HepG2 (cell line): Measurements from ENCODE around the gene TEX22. TPM values are rescaled to one million over a fixed set of nuclear protein-coding genes. Genes with fewer than 3 reads are reported as not detected.

ENCODE experiments used
- BHLHE40 ChIP-seq: IDR thresholded peaks from 2 replicates; pipeline ENCODE4 v1.6.1; 2011; ENCODE audit warnings: low read length, improper control_type of control experiment
- CHCHD3 ChIP-seq: sonication (generic); formaldehyde crosslinking; IDR thresholded peaks from 2 replicates; pipeline ENCODE4 v1.8.0; 2022; ENCODE audit warnings: mild to moderate bottlenecking, missing genetic modification reagents, moderate library complexity
- IRX3 ChIP-seq: sonication (generic); formaldehyde crosslinking; IDR thresholded peaks from 2 replicates; pipeline ENCODE4 v1.8.1; 2023; ENCODE audit warnings: mild to moderate bottlenecking, low read depth, missing genetic modification reagents, borderline replicate concordance
- LCORL ChIP-seq, 2 experiments: fragments of 450-650 bp in 1 of 2; sonication (generic) in 1 of 2; formaldehyde crosslinking in 1 of 2; IDR thresholded peaks; 2 replicates each; pipeline versions ENCODE4 v1.5.0 to v1.6.1; 2017 to 2020; ENCODE audit warnings: antibody characterized with exemption in 1 of 2, missing genetic modification reagents in 1 of 2
- MED13 ChIP-seq: sonication (generic); formaldehyde crosslinking; IDR thresholded peaks from 2 replicates; pipeline ENCODE4 v1.5.0; 2020; ENCODE audit warnings: missing genetic modification reagents
- MED8 ChIP-seq: sonication (generic); formaldehyde crosslinking; IDR thresholded peaks from 2 replicates; pipeline ENCODE4 v1.8.1; 2023; ENCODE audit warnings: mild to moderate bottlenecking, missing genetic modification reagents; ENCODE audit not compliant: insufficient replicate concordance
- MIXL1 ChIP-seq: IDR thresholded peaks from 2 replicates; pipeline ENCODE4 v1.6.1; 2016
- ZNF24 ChIP-seq: fragments of 450-650 bp; IDR thresholded peaks from 2 replicates; pipeline ENCODE4 v1.6.1; 2017; ENCODE audit warnings: antibody characterized with exemption, mild to moderate bottlenecking
- ZNF652 ChIP-seq: IDR thresholded peaks from 2 replicates; pipeline ENCODE4 v1.6.1; 2016; ENCODE audit warnings: low read depth, borderline replicate concordance
- ZNF724P ChIP-seq: sonication (generic); formaldehyde crosslinking; IDR thresholded peaks from 2 replicates; pipeline ENCODE4 v1.8.0; 2022; ENCODE audit warnings: missing genetic modification reagents, borderline replicate concordance
- ZNF737 ChIP-seq: sonication (generic); formaldehyde crosslinking; IDR thresholded peaks from 2 replicates; pipeline ENCODE4 v1.5.0; 2020; ENCODE audit warnings: missing genetic modification reagents, mild to moderate bottlenecking, borderline replicate concordance
- polyA plus RNA-seq, 8 experiments: library from polyadenylated mRNA; depleted of rRNA in 3 of 8; stranded (reverse) in 7 of 8; unstranded in 1 of 8; fragments of >200 nt; fragmentation: Illumina TruSeq in 4 of 8; extraction: Trizol in 4 of 8; gene quantifications; 2 replicates each; pipeline versions ENCODE4 v1.2.1 to v1.2.3, GENCODE V29; 2011 to 2016; ENCODE audit warnings: low read depth in 4 of 8, missing spikeins in 1 of 8, mixed read lengths in 1 of 8; ENCODE audit not compliant: insufficient read depth in 1 of 8
- total RNA-seq, 5 experiments: library from RNA; depleted of rRNA; stranded (reverse); fragments of >200 nt; fragmentation: Illumina TruSeq; extraction: Trizol; gene quantifications; 2 replicates each; pipeline ENCODE4 v1.2.3, GENCODE V29; 2016; ENCODE audit warnings: low read depth in 1 of 5
- TF ChIP-seq, protein P1 (sequence below): sonication (generic); formaldehyde crosslinking; IDR thresholded peaks from 2 replicates; pipeline ENCODE4 v1.5.1; 2020; ENCODE audit warnings: mild to moderate bottlenecking, missing genetic modification reagents, borderline replicate concordance
- TF ChIP-seq, protein P2 (sequence below): sonication (generic); formaldehyde crosslinking; IDR thresholded peaks from 2 replicates; pipeline ENCODE4 v1.4.0; 2020; ENCODE audit warnings: missing genetic modification reagents, borderline replicate concordance
- TF ChIP-seq, protein P3 (sequence below): sonication (generic); formaldehyde crosslinking; IDR thresholded peaks from 2 replicates; pipeline ENCODE4 v1.8.1; 2023; ENCODE audit warnings: missing genetic modification reagents, inconsistent platforms, borderline replicate concordance
- TF ChIP-seq, protein P4 (sequence below): sonication (generic); formaldehyde crosslinking; IDR thresholded peaks from 2 replicates; pipeline ENCODE4 v1.4.0; 2020; ENCODE audit warnings: missing genetic modification reagents

TEX22 gene
- total and polyA plus RNA-seq, 2 of the 13 experiments (the other 11 are each of a cell fraction or from before 2014, with no cell fraction given) = 0.07 to 0.27 TPM

DNA sequence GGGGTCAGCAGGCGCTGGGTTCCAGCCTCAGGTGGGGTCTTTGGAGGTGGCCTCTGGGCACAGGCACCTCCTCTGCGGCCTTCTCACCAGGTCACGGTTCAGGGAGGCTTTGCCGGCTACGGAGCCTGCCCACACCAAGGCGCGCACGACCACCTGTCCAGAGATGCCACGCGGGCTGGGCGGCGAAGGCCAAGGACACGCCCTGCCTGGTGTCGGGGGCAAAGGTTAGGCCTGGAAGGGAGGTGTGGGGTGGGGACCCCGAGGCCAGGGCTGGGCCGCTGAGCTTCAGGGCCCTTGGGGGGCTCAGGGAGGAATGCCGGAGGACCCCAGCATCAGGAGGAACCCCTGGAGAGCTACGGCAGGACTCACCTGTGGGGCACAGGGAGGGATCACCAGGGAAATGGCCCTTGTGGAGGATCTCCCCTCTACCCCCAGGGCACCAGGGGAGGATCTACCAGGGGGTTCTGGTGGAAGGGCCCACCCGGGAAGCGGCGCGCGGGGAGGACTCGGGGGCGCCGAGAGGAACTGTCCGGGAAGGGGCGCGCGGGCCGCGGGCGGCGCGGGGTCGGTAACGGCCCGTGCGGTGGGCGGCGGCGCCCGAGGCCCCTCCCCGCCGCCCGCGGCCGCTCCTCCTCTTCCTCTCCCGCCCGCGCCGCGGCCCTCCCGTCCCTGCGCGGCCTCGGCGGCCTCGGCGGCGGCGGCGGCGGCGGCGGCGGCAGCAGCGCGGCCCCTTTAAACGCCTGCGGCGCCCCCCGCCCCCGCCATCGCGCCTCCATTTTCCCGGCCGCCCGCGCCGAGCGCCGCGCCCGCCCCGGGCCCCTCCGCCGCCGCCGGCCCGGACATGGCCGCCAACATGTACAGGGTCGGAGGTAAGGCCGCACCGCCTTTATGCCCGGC is 21.1 kb downstream of the TEX22 start, which contains the start of gene MTA1 (continued):
- TF ChIP-seq, protein P1, sequence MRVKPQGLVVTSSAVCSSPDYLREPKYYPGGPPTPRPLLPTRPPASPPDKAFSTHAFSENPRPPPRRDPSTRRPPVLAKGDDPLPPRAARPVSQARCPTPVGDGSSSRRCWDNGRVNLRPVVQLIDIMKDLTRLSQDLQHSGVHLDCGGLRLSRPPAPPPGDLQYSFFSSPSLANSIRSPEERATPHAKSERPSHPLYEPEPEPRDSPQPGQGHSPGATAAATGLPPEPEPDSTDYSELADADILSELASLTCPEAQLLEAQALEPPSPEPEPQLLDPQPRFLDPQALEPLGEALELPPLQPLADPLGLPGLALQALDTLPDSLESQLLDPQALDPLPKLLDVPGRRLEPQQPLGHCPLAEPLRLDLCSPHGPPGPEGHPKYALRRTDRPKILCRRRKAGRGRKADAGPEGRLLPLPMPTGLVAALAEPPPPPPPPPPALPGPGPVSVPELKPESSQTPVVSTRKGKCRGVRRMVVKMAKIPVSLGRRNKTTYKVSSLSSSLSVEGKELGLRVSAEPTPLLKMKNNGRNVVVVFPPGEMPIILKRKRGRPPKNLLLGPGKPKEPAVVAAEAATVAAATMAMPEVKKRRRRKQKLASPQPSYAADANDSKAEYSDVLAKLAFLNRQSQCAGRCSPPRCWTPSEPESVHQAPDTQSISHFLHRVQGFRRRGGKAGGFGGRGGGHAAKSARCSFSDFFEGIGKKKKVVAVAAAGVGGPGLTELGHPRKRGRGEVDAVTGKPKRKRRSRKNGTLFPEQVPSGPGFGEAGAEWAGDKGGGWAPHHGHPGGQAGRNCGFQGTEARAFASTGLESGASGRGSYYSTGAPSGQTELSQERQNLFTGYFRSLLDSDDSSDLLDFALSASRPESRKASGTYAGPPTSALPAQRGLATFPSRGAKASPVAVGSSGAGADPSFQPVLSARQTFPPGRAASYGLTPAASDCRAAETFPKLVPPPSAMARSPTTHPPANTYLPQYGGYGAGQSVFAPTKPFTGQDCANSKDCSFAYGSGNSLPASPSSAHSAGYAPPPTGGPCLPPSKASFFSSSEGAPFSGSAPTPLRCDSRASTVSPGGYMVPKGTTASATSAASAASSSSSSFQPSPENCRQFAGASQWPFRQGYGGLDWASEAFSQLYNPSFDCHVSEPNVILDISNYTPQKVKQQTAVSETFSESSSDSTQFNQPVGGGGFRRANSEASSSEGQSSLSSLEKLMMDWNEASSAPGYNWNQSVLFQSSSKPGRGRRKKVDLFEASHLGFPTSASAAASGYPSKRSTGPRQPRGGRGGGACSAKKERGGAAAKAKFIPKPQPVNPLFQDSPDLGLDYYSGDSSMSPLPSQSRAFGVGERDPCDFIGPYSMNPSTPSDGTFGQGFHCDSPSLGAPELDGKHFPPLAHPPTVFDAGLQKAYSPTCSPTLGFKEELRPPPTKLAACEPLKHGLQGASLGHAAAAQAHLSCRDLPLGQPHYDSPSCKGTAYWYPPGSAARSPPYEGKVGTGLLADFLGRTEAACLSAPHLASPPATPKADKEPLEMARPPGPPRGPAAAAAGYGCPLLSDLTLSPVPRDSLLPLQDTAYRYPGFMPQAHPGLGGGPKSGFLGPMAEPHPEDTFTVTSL (CRISPR knock-in tag) = no peak
- TF ChIP-seq, protein P2, sequence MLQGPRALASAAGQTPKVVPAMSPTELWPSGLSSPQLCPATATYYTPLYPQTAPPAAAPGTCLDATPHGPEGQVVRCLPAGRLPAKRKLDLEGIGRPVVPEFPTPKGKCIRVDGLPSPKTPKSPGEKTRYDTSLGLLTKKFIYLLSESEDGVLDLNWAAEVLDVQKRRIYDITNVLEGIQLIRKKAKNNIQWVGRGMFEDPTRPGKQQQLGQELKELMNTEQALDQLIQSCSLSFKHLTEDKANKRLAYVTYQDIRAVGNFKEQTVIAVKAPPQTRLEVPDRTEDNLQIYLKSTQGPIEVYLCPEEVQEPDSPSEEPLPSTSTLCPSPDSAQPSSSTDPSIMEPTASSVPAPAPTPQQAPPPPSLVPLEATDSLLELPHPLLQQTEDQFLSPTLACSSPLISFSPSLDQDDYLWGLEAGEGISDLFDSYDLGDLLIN (CRISPR knock-in tag) = no peak
- TF ChIP-seq ZNF737 (CRISPR knock-in tag) (no peak), ZNF724P (CRISPR knock-in tag) (peak; percentile 43; the same call in 1 of the 2 replicates), BHLHE40 (no peak), LCORL (IDR thresholded peaks at IDR 0.05) (no peak), LCORL (CRISPR knock-in tag; IDR thresholded peaks at IDR 0.05) (peak; percentile 80), ZNF652 (no peak), MIXL1 (CRISPR knock-in tag) (no peak), IRX3 (CRISPR knock-in tag) (peak; percentile 90), ZNF24 (no peak), MED13 (CRISPR knock-in tag) (0 out of 2 replicates have a peak, but pooled peaks have one; percentile 36), MED8 (CRISPR knock-in tag) (no peak), CHCHD3 (CRISPR knock-in tag) (0 out of 2 replicates have a peak, but pooled peaks have one; percentile 36)
- TF ChIP-seq, protein P3, sequence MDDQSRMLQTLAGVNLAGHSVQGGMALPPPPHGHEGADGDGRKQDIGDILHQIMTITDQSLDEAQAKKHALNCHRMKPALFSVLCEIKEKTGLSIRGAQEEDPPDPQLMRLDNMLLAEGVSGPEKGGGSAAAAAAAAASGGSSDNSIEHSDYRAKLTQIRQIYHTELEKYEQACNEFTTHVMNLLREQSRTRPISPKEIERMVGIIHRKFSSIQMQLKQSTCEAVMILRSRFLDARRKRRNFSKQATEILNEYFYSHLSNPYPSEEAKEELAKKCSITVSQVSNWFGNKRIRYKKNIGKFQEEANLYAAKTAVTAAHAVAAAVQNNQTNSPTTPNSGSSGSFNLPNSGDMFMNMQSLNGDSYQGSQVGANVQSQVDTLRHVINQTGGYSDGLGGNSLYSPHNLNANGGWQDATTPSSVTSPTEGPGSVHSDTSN (CRISPR knock-in tag) = no peak
- TF ChIP-seq, protein P4, sequence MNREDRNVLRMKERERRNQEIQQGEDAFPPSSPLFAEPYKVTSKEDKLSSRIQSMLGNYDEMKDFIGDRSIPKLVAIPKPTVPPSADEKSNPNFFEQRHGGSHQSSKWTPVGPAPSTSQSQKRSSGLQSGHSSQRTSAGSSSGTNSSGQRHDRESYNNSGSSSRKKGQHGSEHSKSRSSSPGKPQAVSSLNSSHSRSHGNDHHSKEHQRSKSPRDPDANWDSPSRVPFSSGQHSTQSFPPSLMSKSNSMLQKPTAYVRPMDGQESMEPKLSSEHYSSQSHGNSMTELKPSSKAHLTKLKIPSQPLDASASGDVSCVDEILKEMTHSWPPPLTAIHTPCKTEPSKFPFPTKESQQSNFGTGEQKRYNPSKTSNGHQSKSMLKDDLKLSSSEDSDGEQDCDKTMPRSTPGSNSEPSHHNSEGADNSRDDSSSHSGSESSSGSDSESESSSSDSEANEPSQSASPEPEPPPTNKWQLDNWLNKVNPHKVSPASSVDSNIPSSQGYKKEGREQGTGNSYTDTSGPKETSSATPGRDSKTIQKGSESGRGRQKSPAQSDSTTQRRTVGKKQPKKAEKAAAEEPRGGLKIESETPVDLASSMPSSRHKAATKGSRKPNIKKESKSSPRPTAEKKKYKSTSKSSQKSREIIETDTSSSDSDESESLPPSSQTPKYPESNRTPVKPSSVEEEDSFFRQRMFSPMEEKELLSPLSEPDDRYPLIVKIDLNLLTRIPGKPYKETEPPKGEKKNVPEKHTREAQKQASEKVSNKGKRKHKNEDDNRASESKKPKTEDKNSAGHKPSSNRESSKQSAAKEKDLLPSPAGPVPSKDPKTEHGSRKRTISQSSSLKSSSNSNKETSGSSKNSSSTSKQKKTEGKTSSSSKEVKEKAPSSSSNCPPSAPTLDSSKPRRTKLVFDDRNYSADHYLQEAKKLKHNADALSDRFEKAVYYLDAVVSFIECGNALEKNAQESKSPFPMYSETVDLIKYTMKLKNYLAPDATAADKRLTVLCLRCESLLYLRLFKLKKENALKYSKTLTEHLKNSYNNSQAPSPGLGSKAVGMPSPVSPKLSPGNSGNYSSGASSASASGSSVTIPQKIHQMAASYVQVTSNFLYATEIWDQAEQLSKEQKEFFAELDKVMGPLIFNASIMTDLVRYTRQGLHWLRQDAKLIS (CRISPR knock-in tag) = no peak
